KMS-11 (cell line): Measurements from ENCODE around the gene POLE.

ENCODE experiments used
- H2AFZ ChIP-seq: fragments of 200-600 bp; sonication (generic); 2 replicates; pipeline ENCODE4 v1.6.1; 2016; ENCODE audit warnings: antibody characterized with exemption, mixed run types, low read depth
- H3K27ac ChIP-seq: fragments of 200-600 bp; sonication (generic); 2 replicates; pipeline ENCODE4 v1.6.1; 2016; ENCODE audit warnings: mild to moderate bottlenecking, mixed run types
- H3K27me3 ChIP-seq: fragments of 200-600 bp; sonication (generic); 2 replicates; pipeline ENCODE4 v1.6.1; 2017; ENCODE audit warnings: mild to moderate bottlenecking, low read depth, mixed run types, moderate library complexity; ENCODE audit not compliant: insufficient read depth
- H3K36me3 ChIP-seq: fragments of 200-600 bp; sonication (generic); 2 replicates; pipeline ENCODE4 v1.6.1; 2017; ENCODE audit warnings: mild to moderate bottlenecking, mixed run types; ENCODE audit not compliant: insufficient read depth
- H3K4me1 ChIP-seq: fragments of 200-600 bp; sonication (generic); 2 replicates; pipeline ENCODE4 v1.6.1; 2016; ENCODE audit warnings: mild to moderate bottlenecking, low read depth, mixed run types; ENCODE audit not compliant: poor library complexity, severe bottlenecking
- H3K4me2 ChIP-seq: fragments of 200-600 bp; sonication (generic); 2 replicates; pipeline ENCODE4 v1.7.0; 2016; ENCODE audit warnings: mild to moderate bottlenecking, mixed run types
- H3K4me3 ChIP-seq: fragments of 200-600 bp; sonication (generic); IDR thresholded peaks from 2 replicates; pipeline ENCODE4 v1.6.1; 2017; ENCODE audit warnings: low read depth, low read length, mixed read lengths; ENCODE audit not compliant: insufficient read depth
- H3K79me2 ChIP-seq: fragments of 200-600 bp; sonication (generic); 2 replicates; pipeline ENCODE4 v1.6.1; 2016; ENCODE audit warnings: low read depth, mixed run types; ENCODE audit not compliant: insufficient read depth
- H3K9ac ChIP-seq: fragments of 200-600 bp; sonication (generic); 2 replicates; pipeline ENCODE4 v1.6.1; 2016; ENCODE audit warnings: mild to moderate bottlenecking, mixed run types
- H4K20me1 ChIP-seq: fragments of 200-600 bp; sonication (generic); 2 replicates; pipeline ENCODE4 v1.6.1; 2016; ENCODE audit warnings: mild to moderate bottlenecking, mixed run types; ENCODE audit not compliant: insufficient read depth
- TF ChIP-seq, protein P1 (sequence below): fragments of 200-600 bp; sonication (generic); conservative IDR thresholded peaks from 2 replicates; pipeline ENCODE4 v1.6.1; 2017; ENCODE audit warnings: low read depth, mild to moderate bottlenecking, antibody characterized with exemption, low read length, moderate library complexity, mixed read lengths

The POLE gene

GRCh38 chr12:132728502-132728901, 41.4 kb upstream of the POLE start:
- no peaks in the 10 kb centered on the region for H3K4me1 ChIP-seq
- no peaks in the 10 kb centered on the region for H4K20me1 ChIP-seq
- no peak overlapping the region for H2AFZ ChIP-seq
- H3K27ac ChIP-seq: no peak overlapping the region
- no peaks in the 10 kb centered on the region for H3K79me2 ChIP-seq
- H3K9ac ChIP-seq: no peak overlapping the region
- no peaks in the 10 kb centered on the region for H3K36me3 ChIP-seq
- no peaks in the 10 kb centered on the region for H3K27me3 ChIP-seq
- H3K4me3 ChIP-seq: no peak overlapping the region
- TF ChIP-seq, protein P1, sequence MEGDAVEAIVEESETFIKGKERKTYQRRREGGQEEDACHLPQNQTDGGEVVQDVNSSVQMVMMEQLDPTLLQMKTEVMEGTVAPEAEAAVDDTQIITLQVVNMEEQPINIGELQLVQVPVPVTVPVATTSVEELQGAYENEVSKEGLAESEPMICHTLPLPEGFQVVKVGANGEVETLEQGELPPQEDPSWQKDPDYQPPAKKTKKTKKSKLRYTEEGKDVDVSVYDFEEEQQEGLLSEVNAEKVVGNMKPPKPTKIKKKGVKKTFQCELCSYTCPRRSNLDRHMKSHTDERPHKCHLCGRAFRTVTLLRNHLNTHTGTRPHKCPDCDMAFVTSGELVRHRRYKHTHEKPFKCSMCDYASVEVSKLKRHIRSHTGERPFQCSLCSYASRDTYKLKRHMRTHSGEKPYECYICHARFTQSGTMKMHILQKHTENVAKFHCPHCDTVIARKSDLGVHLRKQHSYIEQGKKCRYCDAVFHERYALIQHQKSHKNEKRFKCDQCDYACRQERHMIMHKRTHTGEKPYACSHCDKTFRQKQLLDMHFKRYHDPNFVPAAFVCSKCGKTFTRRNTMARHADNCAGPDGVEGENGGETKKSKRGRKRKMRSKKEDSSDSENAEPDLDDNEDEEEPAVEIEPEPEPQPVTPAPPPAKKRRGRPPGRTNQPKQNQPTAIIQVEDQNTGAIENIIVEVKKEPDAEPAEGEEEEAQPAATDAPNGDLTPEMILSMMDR: no peak
- H3K4me2 ChIP-seq: no peak overlapping the region

DNA sequence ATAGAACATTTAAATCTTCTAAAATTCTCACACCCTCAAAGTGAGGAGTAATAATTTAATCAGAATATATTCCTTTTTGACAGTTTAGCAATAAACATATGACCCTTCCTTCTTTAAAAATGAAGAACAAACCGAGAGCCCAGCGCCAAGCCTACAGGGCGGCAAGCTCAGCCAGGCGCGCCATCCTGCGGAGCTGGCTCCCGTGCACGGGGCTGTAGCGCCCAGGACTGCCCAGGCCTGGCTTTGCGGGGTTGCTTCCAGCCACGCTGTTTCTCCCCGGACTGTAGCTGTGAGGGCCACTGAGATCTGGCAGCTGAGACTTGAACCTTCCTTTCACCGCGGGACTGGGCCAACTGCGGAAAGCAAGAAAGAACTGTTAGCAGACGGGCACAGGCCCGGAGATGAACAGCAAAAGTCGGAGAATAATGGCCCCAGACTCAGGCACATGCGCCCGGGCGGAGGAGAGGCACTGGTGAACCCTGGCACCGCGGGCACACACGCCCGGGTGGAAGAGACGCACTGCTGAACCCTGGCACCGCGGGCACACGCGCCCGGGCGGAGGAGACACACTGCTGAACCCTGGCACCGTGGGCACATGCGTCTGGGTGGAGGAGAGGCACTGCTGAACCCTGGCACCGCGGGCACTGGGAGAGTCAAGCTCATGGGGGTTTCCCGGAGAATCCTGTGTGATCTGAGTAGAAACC, 40.1 kb upstream of the POLE start:
- no peak overlapping the region for H2AFZ ChIP-seq
- no peak overlapping the region for H3K4me2 ChIP-seq
- TF ChIP-seq, protein P1: no peak
- H3K79me2 ChIP-seq: no peaks in the 10 kb centered on the region
- H3K4me1 ChIP-seq: no peaks in the 10 kb centered on the region
- no peaks in the 10 kb centered on the region for H3K27me3 ChIP-seq
- no peaks in the 10 kb centered on the region for H3K36me3 ChIP-seq
- H4K20me1 ChIP-seq: no peaks in the 10 kb centered on the region
- no peak overlapping the region for H3K4me3 ChIP-seq
- no peak overlapping the region for H3K27ac ChIP-seq
- no peak overlapping the region for H3K9ac ChIP-seq

- no peak overlapping the region for H2AFZ ChIP-seq
- H3K9ac ChIP-seq: no peak overlapping the region
- H3K36me3 ChIP-seq: no peaks in the 10 kb centered on the region
- no peaks in the 10 kb centered on the region for H3K27me3 ChIP-seq
- no peaks in the 10 kb centered on the region for H3K79me2 ChIP-seq
- no peaks in the 10 kb centered on the region for H4K20me1 ChIP-seq
- TF ChIP-seq, protein P1: no peak
- no peaks in the 10 kb centered on the region for H3K4me1 ChIP-seq
- no peak overlapping the region for H3K27ac ChIP-seq
- H3K4me2 ChIP-seq: no peak overlapping the region
- H3K4me3 ChIP-seq: no peak overlapping the region
Observed at GRCh38 chr12:132726386-132726785, 39.2 kb upstream of the POLE start.

DNA sequence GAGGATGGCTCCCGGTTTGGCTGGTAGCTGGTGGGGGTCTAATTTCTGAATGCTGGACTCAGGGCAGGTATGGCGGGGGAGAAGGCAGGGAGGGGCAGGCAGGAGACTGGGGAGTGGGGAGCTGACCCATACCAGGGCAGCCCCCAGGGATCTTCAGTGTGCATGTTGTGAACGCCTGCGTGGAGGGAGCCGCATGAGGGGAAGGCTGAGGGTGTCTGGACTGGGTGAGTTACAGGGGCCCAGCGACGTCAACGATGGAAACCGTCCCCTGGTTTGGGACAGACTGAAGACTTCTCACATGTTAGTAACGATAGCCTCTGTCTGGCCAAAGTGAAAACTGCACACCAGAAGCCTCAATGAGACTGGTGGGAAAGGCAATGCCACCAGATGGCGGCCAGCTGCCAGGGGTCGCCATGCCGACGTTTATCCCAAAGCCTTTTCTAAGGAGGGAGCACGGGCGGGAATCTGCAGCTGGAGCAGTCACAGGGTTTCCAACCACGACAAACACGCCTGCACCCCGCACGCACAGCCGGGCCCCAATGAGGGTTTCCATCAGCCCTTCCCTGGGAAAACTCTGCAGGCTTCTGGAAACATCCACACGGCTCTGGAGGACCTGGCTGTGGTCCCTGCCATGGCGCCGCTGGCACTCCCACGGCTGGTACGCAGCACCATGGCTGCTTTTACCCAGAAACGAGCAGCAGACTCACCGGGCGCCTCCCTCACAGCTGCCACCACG, 37.5 kb upstream of the POLE start:
- H3K4me2 ChIP-seq: no peak overlapping the region
- no peaks in the 10 kb centered on the region for H4K20me1 ChIP-seq
- no peaks in the 10 kb centered on the region for H3K27me3 ChIP-seq
- no peak overlapping the region for H2AFZ ChIP-seq
- H3K4me3 ChIP-seq: no peak overlapping the region
- H3K36me3 ChIP-seq: no peaks in the 10 kb centered on the region
- H3K79me2 ChIP-seq: no peaks in the 10 kb centered on the region
- no peaks in the 10 kb centered on the region for H3K4me1 ChIP-seq
- TF ChIP-seq, protein P1: no peak
- H3K27ac ChIP-seq: no peak overlapping the region
- no peak overlapping the region for H3K9ac ChIP-seq
